Activated B cell treated with CpG ODN at 0.5 μM for 24 hours (primary cell): ENCODE results near the gene ROR2. TPM values are rescaled to one million over a fixed set of nuclear protein-coding genes. Genes with fewer than 3 reads are reported as not detected.

ENCODE experiments used
- ATAC-seq: fragments of 200-7000 bp; cut with Tn5 transposase; one replicate; pipeline ENCODE4 v1.10.0; 2021; ENCODE audit warnings: low read depth, mild to moderate bottlenecking, moderate library complexity
- CTCF ChIA-PET: fragments of 350-600 bp; sonication (Branson Sonifier 250); formaldehyde crosslinking; loops from one replicate; lab custom pipeline; 2021; ENCODE audit warnings: antibody characterized with exemption; lab: Charles Lee
- POLR2A ChIA-PET: fragments of 350-600 bp; sonication (Branson Sonifier 250); formaldehyde crosslinking; loops from one replicate; lab custom pipeline; 2021; ENCODE audit warnings: antibody characterized with exemption; lab: Charles Lee
- DNase-seq: peaks from one replicate; pipeline ENCODE4 v3.0.0; 2022
- H3K27ac Mint-ChIP-seq: one replicate; pipeline ENCODE4 v1.8.0; 2020; ENCODE audit warnings: mixed read lengths
- H3K27me3 Mint-ChIP-seq: one replicate; pipeline ENCODE4 v1.8.0; 2021; ENCODE audit warnings: mixed read lengths
- H3K36me3 Mint-ChIP-seq: one replicate; pipeline ENCODE4 v1.8.0; 2021; ENCODE audit warnings: low read depth, mixed read lengths
- H3K4me1 Mint-ChIP-seq: one replicate; pipeline ENCODE4 v1.8.0; 2021; ENCODE audit warnings: mixed read lengths
- H3K4me3 Mint-ChIP-seq: one replicate; pipeline ENCODE4 v1.8.0; 2020; ENCODE audit warnings: mild to moderate bottlenecking, mixed read lengths
- H3K9me3 Mint-ChIP-seq: one replicate; pipeline ENCODE4 v1.8.0; 2020; ENCODE audit warnings: mixed read lengths
- intact Hi-C: fragments of 100-400 bp; cut with micrococcal nuclease; formaldehyde crosslinking; loops from one replicate; pipeline ENCODE4 v1.15.1; 2024
- total RNA-seq: library from RNA; stranded (reverse); gene quantifications from 2 replicates; pipeline ENCODE4 v1.2.3, GENCODE V29; 2022
- TF ChIP-seq, protein P1 (sequence below): fragments of 200-600 bp; IDR thresholded peaks from one replicate; pipeline ENCODE4 v1.8.0; 2022; ENCODE audit warnings: antibody characterized with exemption, mild to moderate bottlenecking

ROR2 gene
- total RNA-seq, 1 donor from 2014 or later, result not detected

DNA sequence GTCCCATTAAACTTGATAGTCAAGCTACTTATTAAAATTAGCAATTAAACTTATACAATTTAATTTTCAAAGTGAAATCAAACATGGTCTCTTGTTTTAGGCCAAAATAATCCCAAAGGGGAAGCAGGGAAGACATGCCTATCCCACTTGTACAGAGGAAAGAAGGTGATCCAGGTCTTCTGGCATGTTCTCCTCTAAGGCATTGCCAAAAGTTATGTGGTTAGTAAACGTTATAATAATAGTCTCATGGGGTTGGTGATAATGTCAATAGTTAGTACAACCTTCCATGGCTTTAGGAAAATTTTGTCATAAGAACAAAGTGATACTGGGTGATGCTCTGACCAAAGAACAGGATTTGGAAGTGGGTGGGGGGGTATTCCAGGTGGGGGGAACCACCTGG is 52.8 kb downstream of the ROR2 start:
- intact Hi-C loops, result no loop called here
- no peaks in the 10 kb centered on the region for H3K36me3 Mint-ChIP-seq
- H3K9me3 Mint-ChIP-seq, result no peaks in the 10 kb centered on the region
- ChIA-PET POLR2A (no interaction called here), CTCF (no interaction called here)
- peaks cover 4% of the 10 kb centered on the region for H3K4me1 Mint-ChIP-seq
- H3K27ac Mint-ChIP-seq, result no peak overlapping the region
- ATAC-seq (no peak), DNase-seq (no peak)
- H3K27me3 Mint-ChIP-seq, result peaks cover 22% of the 10 kb centered on the region
- TF ChIP-seq, protein P1, sequence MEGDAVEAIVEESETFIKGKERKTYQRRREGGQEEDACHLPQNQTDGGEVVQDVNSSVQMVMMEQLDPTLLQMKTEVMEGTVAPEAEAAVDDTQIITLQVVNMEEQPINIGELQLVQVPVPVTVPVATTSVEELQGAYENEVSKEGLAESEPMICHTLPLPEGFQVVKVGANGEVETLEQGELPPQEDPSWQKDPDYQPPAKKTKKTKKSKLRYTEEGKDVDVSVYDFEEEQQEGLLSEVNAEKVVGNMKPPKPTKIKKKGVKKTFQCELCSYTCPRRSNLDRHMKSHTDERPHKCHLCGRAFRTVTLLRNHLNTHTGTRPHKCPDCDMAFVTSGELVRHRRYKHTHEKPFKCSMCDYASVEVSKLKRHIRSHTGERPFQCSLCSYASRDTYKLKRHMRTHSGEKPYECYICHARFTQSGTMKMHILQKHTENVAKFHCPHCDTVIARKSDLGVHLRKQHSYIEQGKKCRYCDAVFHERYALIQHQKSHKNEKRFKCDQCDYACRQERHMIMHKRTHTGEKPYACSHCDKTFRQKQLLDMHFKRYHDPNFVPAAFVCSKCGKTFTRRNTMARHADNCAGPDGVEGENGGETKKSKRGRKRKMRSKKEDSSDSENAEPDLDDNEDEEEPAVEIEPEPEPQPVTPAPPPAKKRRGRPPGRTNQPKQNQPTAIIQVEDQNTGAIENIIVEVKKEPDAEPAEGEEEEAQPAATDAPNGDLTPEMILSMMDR, result no peak
- no peak overlapping the region for H3K4me3 Mint-ChIP-seq

DNA sequence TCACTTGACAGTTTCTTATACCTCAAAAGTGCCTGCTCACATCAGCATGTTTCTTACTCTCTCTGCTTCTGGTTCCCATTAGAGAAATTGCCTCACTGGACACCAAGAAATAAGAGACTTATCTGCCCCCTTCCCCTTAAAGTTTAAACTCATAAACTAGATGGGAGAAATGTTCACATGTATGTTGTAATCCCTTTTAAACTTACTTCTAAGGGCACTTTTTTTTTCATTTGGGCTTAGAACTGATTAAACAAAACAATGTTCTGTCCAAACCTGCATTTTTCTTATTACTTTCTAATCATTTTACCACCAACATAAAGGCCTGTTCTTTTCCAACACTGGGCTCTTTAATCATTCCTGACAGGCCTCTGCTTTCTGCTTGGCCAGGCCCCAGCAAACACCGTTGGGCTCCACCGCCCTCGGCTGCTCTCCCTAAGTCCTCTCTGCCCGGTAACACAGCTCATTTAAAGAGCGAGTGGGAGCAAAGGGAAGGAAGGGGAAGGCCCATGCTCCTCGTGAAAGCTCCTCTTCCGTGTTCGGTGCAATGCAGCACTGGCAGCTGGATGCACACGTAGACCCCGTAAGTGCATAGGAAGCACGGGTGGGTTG is 53.4 kb downstream of the ROR2 start:
- Mint-ChIP-seq H3K27ac (no peak overlapping the region), H3K36me3 (no peaks in the 10 kb centered on the region), H3K4me1 (peaks cover 4% of the 10 kb centered on the region), H3K27me3 (peaks cover 22% of the 10 kb centered on the region), H3K9me3 (no peaks in the 10 kb centered on the region), H3K4me3 (no peak overlapping the region)
- CTCF ChIA-PET, result no interaction called here
- DNase-seq (no peak), ATAC-seq (no peak)
- POLR2A ChIA-PET, result no interaction called here
- intact Hi-C loops, result no loop called here
- TF ChIP-seq, protein P1, result no peak

GRCh38 chr9:91896097-91896496 is 53.9 kb downstream of the ROR2 start:
- no peak overlapping the region for H3K27ac Mint-ChIP-seq
- no peaks in the 10 kb centered on the region for H3K36me3 Mint-ChIP-seq
- no peak overlapping the region for H3K4me3 Mint-ChIP-seq
- peaks cover 22% of the 10 kb centered on the region for H3K27me3 Mint-ChIP-seq
- peaks cover 4% of the 10 kb centered on the region for H3K4me1 Mint-ChIP-seq
- ATAC-seq (no peak), DNase-seq (no peak)
- TF ChIP-seq, protein P1, result no peak
- ChIA-PET CTCF (no interaction called here), POLR2A (no interaction called here)
- H3K9me3 Mint-ChIP-seq, result no peaks in the 10 kb centered on the region
- intact Hi-C loops, result no loop called here

DNA sequence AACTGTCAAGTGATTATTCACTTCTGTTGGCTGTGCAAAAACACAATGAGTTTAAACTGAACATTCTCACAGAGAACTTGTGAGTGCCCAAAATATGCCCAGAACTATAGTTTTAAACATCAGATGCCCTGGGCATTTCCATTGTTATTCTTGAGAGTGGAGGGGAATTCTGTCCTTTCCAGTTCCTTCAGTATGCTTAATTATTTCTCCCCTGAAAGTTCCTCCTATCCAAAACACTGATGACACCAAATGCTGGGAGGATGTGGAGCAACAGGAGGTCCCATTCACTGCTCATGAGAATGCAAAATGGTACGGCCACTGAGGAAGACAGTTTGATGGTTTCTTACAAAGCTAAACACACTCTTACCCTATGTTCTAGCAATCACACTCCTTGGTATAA is 55.5 kb downstream of the ROR2 start:
- H3K9me3 Mint-ChIP-seq, result no peaks in the 10 kb centered on the region
- POLR2A ChIA-PET, result no interaction called here
- CTCF ChIA-PET, result no interaction called here
- DNase-seq (no peak), ATAC-seq (no peak)
- H3K4me3 Mint-ChIP-seq, result no peak overlapping the region
- H3K27me3 Mint-ChIP-seq, result peaks cover 22% of the 10 kb centered on the region
- no peak overlapping the region for H3K27ac Mint-ChIP-seq
- TF ChIP-seq, protein P1, result no peak
- H3K4me1 Mint-ChIP-seq, result peaks cover 4% of the 10 kb centered on the region
- intact Hi-C loops, result no loop called here
- no peaks in the 10 kb centered on the region for H3K36me3 Mint-ChIP-seq

DNA sequence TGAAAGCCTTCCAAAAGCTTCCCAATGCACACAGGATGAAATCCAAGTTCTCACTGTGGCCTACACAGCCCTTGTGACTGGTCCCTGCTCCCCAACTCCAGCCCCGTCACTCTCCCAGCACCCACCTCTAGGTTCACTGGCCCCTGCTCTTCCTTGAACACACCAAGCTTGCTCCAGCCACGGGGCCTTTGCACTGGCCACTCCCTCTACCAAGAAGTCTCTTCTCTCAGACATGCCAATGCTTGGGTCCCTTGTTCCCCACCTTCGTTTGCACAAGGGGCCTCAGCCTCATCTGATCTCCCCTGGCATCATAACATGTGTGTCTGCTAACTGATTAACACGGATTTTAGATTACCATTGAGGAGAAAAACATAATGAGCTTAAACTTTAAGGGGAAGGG is 56.0 kb downstream of the ROR2 start:
- Mint-ChIP-seq H3K4me3 (no peak overlapping the region), H3K4me1 (peaks cover 4% of the 10 kb centered on the region), H3K27me3 (peaks cover 22% of the 10 kb centered on the region), H3K9me3 (no peaks in the 10 kb centered on the region), H3K27ac (no peak overlapping the region), H3K36me3 (no peaks in the 10 kb centered on the region)
- ChIA-PET POLR2A (no interaction called here), CTCF (no interaction called here)
- intact Hi-C loops, result no loop called here
- TF ChIP-seq, protein P1, result no peak
- ATAC-seq (no peak), DNase-seq (no peak)
